Lower leg skin (tissue), 4 donors: ENCODE data around the gene KRR1. TPM values are rescaled to one million over a fixed set of nuclear protein-coding genes. Genes with fewer than 3 reads are reported as not detected.

Experiments
- DNase-seq, 2 donors: peaks; one replicate each; pipeline ENCODE4 v3.0.0-alpha.2; 2019; ENCODE audit warnings: low spot score in 2 of 2
- H3K4me3 ChIP-seq: fragments of 200-600 bp; sonication (generic); 2 replicates; pipeline ENCODE4 v1.5.1; 2017; ENCODE audit warnings: mild to moderate bottlenecking, low read depth; ENCODE audit not compliant: poor library complexity, severe bottlenecking
- POLR2A ChIP-seq, 2 donors: fragments of 450-650 bp; IDR thresholded peaks; one replicate each; pipeline ENCODE4 v1.6.1; 2016 to 2017; ENCODE audit warnings: antibody characterized with exemption in 2 of 2, mild to moderate bottlenecking in 1 of 2, moderate library complexity in 1 of 2
- WGBS, 2 donors: methylation state at CpG; one replicate each; pipeline ENCODE4 v1.1.5; 2018; 5-methylcytosine and 5-hydroxymethylcytosine counted together
- intact Hi-C: fragments of 100-400 bp; cut with DNase I; formaldehyde crosslinking; loops from one replicate; pipeline ENCODE4 v1.15.0; 2023; ENCODE audit warnings: low total_unique reads
- total RNA-seq, 4 donors: library from RNA; depleted of rRNA; stranded (reverse); fragments of >200 nt; gene quantifications; one replicate each; pipeline ENCODE4 v1.1.0, GENCODE V29; 2016
- TF ChIP-seq, protein P1 (sequence below), 3 donors: fragments of 450-650 bp; IDR thresholded peaks; one replicate each; pipeline ENCODE4 v1.5.1; 2016; ENCODE audit warnings: antibody characterized with exemption in 3 of 3, mild to moderate bottlenecking in 3 of 3, moderate library complexity in 2 of 3

The KRR1 gene
- total RNA-seq, 4 donors from 2014 or later, result 21.3 to 52.3 (median 32.0) TPM

GRCh38 chr12:75503866-75504265 lies 7.5 kb downstream of the KRR1 start:
- intact Hi-C loops, result no loop called here
- 90 to 91% methylated on average over 3 of the region's 3 CpGs for WGBS, 2 donors
- no peak overlapping the region for H3K4me3 ChIP-seq
- TF ChIP-seq POLR2A (IDR thresholded peaks at IDR 0.05), result no peak
- TF ChIP-seq, protein P1, sequence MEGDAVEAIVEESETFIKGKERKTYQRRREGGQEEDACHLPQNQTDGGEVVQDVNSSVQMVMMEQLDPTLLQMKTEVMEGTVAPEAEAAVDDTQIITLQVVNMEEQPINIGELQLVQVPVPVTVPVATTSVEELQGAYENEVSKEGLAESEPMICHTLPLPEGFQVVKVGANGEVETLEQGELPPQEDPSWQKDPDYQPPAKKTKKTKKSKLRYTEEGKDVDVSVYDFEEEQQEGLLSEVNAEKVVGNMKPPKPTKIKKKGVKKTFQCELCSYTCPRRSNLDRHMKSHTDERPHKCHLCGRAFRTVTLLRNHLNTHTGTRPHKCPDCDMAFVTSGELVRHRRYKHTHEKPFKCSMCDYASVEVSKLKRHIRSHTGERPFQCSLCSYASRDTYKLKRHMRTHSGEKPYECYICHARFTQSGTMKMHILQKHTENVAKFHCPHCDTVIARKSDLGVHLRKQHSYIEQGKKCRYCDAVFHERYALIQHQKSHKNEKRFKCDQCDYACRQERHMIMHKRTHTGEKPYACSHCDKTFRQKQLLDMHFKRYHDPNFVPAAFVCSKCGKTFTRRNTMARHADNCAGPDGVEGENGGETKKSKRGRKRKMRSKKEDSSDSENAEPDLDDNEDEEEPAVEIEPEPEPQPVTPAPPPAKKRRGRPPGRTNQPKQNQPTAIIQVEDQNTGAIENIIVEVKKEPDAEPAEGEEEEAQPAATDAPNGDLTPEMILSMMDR (IDR thresholded peaks at IDR 0.05), result no peak
- DNase-seq, result no peak

- H3K4me3 ChIP-seq, result no peak overlapping the region
- no peak for TF ChIP-seq POLR2A (IDR thresholded peaks at IDR 0.05)
- intact Hi-C loops, result no loop called here
- no peak for DNase-seq
- 80 to 83% methylated on average over 3 of the region's 3 CpGs for WGBS, 2 donors
Measured at GRCh38 chr12:75503459-75503858, 8.0 kb downstream of the KRR1 start.

- no peak for DNase-seq
- TF ChIP-seq, protein P1 (IDR thresholded peaks at IDR 0.05), result no peak
- no peak for TF ChIP-seq POLR2A (IDR thresholded peaks at IDR 0.05)
- no peak overlapping the region for H3K4me3 ChIP-seq
- intact Hi-C loops, result no loop called here
- 85 to 94% methylated on average over 2 of the region's 2 CpGs for WGBS, 2 donors
Measured at GRCh38 chr12:75491169-75491568, 20.2 kb downstream of the KRR1 start.

GRCh38 chr12:75489613-75490210 lies 21.7 kb downstream of the KRR1 start:
- TF ChIP-seq POLR2A (IDR thresholded peaks at IDR 0.05), result no peak
- TF ChIP-seq, protein P1 (IDR thresholded peaks at IDR 0.05), result no peak
- intact Hi-C loops, result no loop called here
- WGBS, 2 donors, result 49 to 52% methylated on average over 7 of the region's 7 CpGs
- no peak for DNase-seq
- H3K4me3 ChIP-seq, result no peak overlapping the region

DNA sequence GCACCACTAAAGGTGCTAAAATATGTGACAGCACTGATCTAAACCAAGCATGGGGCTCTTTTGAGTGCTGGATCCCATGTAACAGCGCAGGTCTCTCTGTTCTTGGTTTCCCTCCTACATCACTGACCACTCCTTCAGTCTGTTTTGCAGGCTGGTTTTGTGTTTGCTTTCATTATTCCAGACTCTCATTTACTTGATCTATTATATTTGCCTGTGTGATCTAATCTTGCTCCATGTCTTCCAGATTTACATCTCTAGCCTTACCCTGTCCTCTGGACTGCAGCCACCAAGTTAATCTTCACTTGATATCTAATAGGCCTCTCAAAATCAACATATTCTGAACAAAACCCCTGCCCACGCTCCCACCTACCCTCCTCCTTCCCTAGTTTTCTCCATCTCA lies 22.2 kb downstream of the KRR1 start:
- intact Hi-C loops, result no loop called here
- 85 to 90% methylated on average over 2 of the region's 2 CpGs for WGBS, 2 donors
- TF ChIP-seq, protein P1 (IDR thresholded peaks at IDR 0.05), result no peak
- TF ChIP-seq POLR2A (IDR thresholded peaks at IDR 0.05), result no peak
- no peak for DNase-seq
- H3K4me3 ChIP-seq, result no peak overlapping the region

- no peak for DNase-seq
- no peak overlapping the region for H3K4me3 ChIP-seq
- intact Hi-C loops, result no loop called here
Measured at GRCh38 chr12:75488553-75488952, 22.9 kb downstream of the KRR1 start.

More at GRCh38 chr12:75488553-75488952, 22.9 kb downstream of the KRR1 start:
- TF ChIP-seq, protein P1 (IDR thresholded peaks at IDR 0.05), result no peak
- no peak for TF ChIP-seq POLR2A (IDR thresholded peaks at IDR 0.05)
